ENCODE data around the gene SND1.

Gene SND1

DNA sequence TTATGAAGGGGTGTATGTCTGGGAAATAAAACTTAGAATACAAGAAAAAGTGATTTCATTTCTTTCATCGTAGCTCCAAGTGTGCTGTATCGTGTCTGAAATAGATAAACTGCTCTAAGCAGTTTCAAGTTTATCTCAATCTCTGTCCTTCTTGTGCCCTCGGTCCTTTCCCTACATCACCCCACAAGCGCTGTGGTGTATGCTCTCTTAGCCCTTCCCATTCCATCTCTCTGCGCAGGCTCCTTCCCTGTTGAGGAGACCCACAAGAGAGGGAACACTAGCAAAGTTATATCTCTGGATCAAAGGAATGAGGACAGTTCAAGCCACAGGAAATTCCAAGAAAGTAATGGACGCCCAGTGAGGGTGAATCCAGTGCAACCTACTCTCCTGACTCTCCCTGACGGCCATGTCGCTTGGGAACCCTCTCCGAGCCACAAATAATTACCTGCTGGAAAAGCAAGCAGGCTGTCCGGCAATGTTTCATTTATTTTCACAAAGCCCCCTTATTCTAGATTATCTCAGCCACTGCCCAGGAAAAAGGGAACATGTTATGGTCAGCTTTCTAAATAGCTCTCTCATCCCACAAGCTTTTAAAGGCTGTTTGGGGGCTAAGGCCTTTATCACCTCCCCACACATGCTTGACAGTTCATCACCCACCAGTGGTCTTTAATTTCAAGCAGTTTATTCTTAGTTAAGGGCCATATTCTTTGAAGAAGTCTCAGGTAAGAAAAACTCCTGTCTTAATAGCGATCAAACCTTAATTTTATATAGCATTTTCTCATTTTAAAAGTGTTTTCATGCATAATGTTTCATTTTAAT, 344.5 kb downstream of the SND1 start:
- no peak for DNase-seq (ENCODE audit: low read depth)

DNA sequence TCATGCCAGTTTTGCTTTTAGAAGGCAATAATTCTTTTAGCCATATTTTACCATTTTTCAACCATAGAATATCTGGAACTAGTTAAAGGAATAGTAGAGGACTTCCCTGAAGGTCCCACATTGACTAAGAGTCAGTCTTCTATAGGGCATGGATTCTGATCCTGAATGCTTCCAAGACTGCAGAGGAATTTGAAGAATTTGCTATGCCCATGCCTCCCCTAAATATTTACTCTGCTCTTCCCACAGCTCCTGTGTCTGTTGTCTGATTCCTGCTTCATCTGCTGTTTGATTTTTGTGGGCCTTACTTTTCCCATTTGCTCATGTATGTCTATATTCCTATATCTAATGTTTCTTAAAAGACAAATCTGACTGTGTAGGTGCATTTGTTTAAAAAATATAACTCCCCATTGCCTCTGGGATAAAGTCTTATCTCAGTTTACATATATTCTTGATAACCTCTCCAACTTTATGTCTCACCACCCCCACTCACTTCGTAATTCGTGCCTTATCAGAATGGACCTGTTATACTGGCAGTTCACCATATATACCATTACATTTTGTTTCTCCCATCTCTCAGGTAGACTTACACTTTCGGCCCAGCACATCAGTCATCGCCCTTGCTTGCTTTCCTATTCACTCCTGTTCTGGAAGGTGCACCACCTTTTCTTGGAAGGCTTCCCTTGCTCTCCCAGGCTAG, 345.4 kb downstream of the SND1 start:
- no peak for DNase-seq (ENCODE audit: low read depth)

DNA sequence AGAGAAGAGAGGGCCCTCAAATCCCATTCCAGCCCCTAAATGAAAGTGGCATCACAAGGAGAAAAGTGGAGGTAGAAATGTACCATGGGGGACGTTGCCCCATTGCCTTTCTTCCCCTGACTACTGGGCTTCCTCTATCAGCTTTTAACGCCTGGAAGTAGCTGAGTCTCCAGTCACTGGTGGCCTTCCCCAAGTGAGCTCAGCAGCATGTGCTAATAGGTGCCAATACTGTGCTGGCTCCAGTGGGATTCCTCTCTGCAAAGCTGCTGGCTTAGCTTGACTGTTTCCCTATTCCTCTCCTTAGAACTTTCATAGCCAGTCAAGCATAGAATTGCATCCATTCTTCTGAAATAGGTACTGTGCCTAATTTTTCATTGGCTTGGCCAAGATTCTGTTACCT, 346.7 kb downstream of the SND1 start:
- no peak for DNase-seq (ENCODE audit: low read depth)

DNA sequence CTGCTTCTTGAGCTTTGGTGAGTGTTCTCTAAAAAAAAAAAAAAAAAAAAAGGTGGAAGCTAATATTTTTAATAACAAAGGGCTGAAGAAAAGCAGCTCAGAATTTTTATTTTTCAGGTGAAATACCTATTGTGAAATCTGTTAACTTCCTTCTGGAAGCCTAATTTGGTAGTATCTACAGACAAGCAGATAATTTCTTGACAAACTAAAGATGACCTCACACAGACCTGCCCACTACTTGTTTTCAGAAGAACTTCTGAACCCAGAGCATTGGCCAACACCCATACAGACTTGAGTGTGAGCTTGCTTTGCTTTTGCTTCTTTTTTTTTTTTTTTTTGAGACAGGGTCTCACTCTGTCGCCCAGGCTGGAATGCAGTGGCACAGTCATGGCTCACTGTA, 348.1 kb downstream of the SND1 start:
- DNase-seq (ENCODE audit: low read depth) = no peak

DNA sequence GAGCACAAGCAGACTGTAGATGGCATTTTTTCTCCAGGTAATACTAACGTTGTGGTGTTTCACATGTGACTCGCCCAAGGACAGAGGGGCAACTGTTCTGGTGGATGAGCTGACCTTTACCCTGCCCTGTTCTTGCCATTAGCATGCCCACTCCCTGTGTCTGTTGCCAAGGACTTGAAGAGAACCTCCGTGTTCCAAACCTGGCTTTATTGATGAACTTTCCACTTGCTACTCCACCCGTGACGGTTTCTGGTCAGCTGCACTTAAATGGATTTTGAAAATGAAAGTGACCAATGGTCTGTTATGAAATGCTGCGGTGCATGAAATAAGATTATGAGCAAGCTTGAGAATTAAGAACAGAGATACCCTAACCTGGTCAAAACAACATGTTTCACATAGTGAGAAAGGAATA, 348.9 kb downstream of the SND1 start:
- DNase-seq (ENCODE audit: low read depth) = no peak

- DNase-seq (ENCODE audit: low read depth) = no peak
Measured at GRCh38 chr7:128003167-128003566, 351.2 kb downstream of the SND1 start.

DNA sequence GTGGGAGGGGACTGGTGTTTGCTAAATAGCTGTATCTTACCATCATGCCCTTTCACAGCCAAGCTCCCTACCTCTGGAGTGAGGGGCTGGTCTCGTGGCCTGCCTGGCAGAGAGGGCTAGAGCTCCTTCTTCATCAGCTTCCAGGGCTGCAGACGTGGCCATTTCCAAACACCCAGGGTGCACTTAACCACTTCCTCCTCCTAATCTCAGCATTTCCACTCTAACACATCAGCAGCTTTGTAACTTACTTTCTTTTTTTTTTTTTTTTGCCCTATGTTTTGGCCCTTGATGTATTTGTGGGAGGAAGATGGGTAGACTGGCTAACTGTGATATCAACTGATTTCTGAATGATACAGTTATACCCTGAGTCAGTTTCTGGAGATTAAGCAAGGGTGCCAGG, 351.8 kb downstream of the SND1 start:
- no peak for DNase-seq (ENCODE audit: low read depth)

DNA sequence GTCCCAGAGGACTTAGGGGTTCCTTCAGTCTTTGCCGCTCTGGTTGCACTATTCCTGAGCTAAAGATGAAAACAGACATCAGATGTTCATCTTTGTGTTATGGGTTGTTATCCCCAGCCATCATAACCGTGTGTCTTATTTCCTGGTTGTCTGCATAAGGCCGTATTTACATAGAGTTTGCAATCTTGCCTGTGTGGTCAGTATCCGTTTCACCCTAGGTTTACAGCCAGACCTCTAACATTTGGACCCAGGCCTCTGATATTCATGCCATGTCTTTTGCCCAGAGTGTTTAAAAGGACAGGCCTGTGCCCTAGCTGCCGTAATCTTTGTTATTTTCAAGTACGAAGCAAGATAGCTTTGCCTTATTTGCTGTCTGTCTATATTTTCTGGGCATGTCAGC, 352.6 kb downstream of the SND1 start:
- no peak for DNase-seq (ENCODE audit: low read depth)

- no peak for DNase-seq (ENCODE audit: low read depth)
Measured at GRCh38 chr7:128005117-128005516, 353.1 kb downstream of the SND1 start.

- DNase-seq (ENCODE audit: low read depth) = no peak
Measured at GRCh38 chr7:128005759-128006159, 353.8 kb downstream of the SND1 start.

DNA sequence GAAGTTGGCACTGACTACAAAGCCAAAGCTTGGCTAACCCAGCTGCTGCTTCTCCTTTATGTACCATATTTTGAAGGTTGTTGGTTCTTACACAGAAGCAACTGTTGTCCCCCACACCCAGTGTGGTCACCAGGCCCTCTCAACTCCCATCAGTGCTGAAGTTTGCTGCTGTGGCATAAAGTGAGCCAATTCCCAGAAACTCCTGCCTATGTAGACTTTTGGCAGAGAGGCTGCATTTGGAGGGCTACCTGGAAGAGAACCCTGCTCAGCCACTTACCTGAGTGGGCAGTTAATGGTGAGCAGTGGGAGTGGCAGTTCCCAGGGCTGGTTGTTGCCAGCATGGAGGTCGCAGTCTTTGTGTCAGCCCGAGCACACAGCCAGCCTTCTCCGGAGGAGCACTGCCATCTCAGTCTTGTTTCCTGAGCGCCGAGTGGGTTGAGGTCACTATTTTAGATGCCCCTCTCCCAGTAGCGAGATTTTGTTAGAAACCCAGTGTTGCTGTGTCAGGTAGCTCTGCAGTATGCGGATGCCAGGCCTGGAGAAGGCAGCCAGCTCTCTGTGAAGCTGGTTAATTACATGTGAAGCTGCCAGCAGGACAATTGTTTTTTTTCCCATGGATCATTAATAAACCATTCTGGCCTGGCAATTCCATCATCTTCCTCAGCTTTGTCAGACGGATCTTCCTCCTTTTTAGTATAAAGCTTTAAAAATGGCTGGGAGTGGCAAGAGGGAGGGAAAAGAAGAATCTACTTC, 354.7 kb downstream of the SND1 start:
- DNase-seq (ENCODE audit: low read depth) = no peak

DNA sequence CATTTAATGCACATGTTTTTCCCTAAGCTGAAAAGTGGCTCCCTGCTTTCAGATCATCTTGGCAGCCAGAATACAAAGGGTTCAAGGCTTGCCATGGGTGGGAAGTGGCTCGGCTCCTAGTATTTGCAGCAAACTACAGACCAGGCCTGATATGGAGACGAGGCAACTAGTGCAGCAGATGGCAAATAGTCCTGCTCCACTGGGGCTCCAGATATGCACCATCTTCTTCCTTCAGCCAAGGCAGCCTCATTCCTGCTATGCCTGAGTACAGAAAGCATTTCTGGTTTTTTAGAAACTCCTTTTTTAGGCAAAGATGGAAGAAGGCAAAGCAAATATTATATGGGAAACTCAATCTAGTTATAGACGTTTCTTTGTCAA, 355.3 kb downstream of the SND1 start:
- DNase-seq (ENCODE audit: low read depth) = no peak

GRCh38 chr7:128008141-128008540, 356.1 kb downstream of the SND1 start:
- no peak for DNase-seq (ENCODE audit: low read depth)

DNA sequence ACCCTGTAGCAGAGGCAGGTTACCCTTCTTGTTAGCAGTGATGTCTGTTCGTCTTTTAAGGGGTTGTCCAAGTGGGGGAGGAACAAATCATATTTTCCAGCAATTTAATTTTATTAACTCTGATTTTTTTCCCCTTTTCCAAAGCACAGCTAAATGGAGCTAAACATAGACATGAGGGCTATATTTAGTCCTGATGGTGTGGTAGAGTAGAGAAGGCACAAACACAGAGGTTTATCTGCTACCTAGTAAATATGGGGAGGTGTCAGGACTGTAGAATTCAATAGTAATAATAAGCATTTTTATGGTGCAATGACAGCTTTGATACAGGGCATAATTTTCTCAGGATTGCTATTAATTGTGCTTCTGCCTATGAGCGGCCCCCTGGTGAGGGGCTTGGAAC, 356.8 kb downstream of the SND1 start:
- DNase-seq (ENCODE audit: low read depth) = no peak

DNA sequence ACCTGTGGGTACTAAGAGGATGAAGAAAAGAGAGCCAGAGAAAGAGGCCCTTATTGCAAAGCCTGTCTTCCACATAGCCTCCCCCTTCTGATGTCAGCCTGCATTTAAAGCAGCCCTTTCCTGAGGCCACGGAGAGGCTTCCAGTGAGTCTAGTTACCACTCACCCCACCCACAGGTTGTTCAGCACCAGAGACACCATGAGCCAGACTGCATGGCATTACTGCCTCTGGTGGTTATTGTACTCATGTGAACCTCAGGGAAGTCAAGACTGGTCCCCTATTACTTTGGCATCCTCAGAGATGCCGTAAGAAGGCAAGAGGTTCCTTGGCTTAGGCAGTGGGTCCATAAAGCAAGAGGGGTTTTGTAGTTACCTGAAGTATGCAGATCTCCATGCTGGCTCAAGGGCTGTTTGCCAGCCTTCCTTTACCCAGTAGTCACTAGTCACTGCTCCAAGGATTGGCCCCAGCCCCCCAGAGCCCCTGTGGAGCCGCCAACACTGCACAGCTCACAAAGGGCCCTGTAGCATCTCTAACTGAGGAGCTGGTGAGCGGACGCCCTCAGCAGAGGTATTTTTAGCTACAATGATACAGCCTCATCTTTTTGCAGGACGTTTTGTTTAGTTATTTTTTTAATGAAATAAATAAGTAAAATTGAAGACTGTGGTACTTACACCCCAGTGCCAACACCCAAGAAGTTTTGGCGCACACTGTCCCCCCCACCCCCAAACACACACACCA, 358.6 kb downstream of the SND1 start:
- DNase-seq (ENCODE audit: low read depth) = no peak

DNA sequence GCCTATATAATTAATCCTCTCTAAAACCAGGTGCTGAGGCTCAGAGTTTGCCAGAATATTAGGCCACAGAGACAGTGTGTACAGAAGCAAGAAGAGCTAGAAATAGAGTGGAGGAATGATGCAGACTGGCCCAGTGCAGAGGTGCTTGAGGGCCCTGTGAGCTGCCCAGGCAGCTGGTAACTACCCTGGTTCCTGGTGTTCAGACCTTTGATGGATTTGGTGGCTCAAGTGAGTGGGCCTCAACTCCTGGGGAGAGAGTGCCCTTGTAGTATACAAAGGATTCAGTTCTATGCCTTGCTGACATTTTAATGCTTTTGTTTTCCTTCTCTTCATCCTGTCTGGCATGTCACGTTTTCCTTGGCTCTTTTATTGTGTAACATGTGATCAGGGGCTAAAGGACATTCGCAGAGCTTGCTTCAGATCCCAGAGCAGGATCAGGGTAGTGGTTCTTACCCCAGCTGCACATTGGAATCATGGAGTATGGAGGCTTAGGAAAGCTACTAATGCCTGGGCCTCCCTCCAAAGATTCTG, 359.2 kb downstream of the SND1 start:
- no peak for DNase-seq (ENCODE audit: low read depth)

- no peak for DNase-seq (ENCODE audit: low read depth)
Measured at GRCh38 chr7:128014811-128015210, 362.8 kb downstream of the SND1 start.

- no peak for DNase-seq (ENCODE audit: low read depth)
Measured at GRCh38 chr7:128017460-128017859, 365.5 kb downstream of the SND1 start.

DNA sequence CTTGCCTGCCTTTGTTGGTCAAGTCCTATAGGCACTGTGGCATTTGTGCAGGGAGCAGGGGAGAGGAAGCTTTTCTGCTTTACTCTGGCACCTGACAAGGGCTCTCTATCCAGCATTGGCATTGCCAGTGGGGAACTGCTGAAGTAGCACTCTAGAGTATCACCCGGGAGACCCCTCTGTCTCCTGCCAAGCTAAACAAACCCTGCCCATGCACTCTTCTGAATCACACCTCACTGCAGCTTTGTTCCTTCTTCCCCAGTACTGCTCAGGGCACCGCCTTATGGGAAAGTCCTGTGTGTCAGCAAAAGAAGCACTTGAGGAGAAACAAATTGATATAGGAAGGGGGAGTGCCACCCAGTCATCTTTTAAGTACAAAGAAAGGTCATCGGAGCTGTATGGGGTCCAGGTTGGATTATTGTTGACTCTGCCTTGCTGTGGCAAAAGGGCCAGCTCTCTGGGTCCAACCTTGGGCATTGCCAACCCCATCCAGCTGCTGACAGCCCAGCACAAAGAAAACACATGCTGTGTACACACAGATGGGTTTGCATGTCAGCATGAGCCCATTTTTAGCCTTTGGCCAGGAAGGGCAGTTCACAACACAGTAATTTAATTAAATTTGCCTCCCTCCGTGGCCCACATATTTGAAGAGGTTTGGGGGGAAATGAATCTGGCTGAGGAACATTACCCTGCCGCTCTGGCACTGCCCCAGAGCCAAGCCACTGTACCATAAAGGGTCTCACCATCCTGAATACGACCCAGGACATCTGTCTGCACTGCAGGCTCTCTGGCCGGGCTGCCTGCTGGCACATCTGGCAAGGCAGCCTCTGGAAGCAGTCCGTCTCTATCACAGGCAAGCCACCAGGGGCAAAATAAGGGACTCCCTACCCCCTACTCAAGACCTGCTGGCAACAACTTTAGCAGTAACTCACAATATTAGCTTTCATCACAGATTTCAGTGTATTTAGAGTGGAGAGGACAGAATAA, 366.2 kb downstream of the SND1 start:
- no peak for DNase-seq (ENCODE audit: low read depth)

- DNase-seq (ENCODE audit: low read depth) = no peak
Measured at GRCh38 chr7:128019288-128019687, 367.3 kb downstream of the SND1 start.

- no peak for DNase-seq (ENCODE audit: low read depth)
Measured at GRCh38 chr7:128020159-128020558, 368.2 kb downstream of the SND1 start.
